Karpas-422 (cell line): ENCODE measurements around the gene SMG6. TPM values are rescaled to one million over a fixed set of nuclear protein-coding genes. Genes with fewer than 3 reads are reported as not detected.

Experiments
- DNase-seq: peaks from one replicate; pipeline ENCODE4 v3.0.0-alpha.2; 2015
- H2AFZ ChIP-seq: fragments of 200-600 bp; sonication (generic); 2 replicates; pipeline ENCODE4 v1.6.1; 2014; ENCODE audit warnings: antibody characterized with exemption, low read length, mixed read lengths
- H3K27ac ChIP-seq: fragments of 200-600 bp; sonication (generic); 2 replicates; pipeline ENCODE4 v1.5.1; 2014; ENCODE audit warnings: mild to moderate bottlenecking, low read length, moderate library complexity
- H3K27me3 ChIP-seq: fragments of 200-600 bp; sonication (generic); 2 replicates; pipeline ENCODE4 v1.6.1; 2014; ENCODE audit warnings: low read length, mixed read lengths
- H3K36me3 ChIP-seq: fragments of 200-600 bp; sonication (generic); 2 replicates; pipeline ENCODE4 v1.6.1; 2014; ENCODE audit warnings: low read length, mixed read lengths; ENCODE audit not compliant: insufficient read depth
- H3K4me1 ChIP-seq: fragments of 200-600 bp; sonication (generic); 2 replicates; pipeline ENCODE4 v1.6.1; 2014; ENCODE audit warnings: mild to moderate bottlenecking, low read length, mixed read lengths
- H3K4me2 ChIP-seq: fragments of 200-600 bp; sonication (generic); 2 replicates; pipeline ENCODE4 v1.6.1; 2014; ENCODE audit warnings: low read length, low read depth, mild to moderate bottlenecking; ENCODE audit not compliant: poor library complexity, severe bottlenecking
- H3K4me3 ChIP-seq: fragments of 200-600 bp; sonication (generic); 2 replicates; pipeline ENCODE4 v1.5.1; 2014; ENCODE audit warnings: mild to moderate bottlenecking, antibody characterized with exemption, low read length, mixed read lengths
- H3K79me2 ChIP-seq: fragments of 200-600 bp; sonication (generic); 2 replicates; pipeline ENCODE4 v1.6.1; 2014; ENCODE audit warnings: mild to moderate bottlenecking, low read length, mixed read lengths
- H3K9ac ChIP-seq: fragments of 200-600 bp; sonication (generic); 2 replicates; pipeline ENCODE4 v1.6.0; 2014; ENCODE audit warnings: low read length
- H3K9me2 ChIP-seq: fragments of 200-600 bp; sonication (generic), shearing (Covaris generic); replicated peaks from 2 replicates; pipeline ENCODE4 v1.6.0; 2014; ENCODE audit warnings: mild to moderate bottlenecking, low read length, moderate library complexity; ENCODE audit not compliant: insufficient read depth
- H3K9me3 ChIP-seq: fragments of 300-700, 200-600 bp; sonication (generic); 2 replicates; pipeline ENCODE4 v1.6.1; 2014; ENCODE audit warnings: low read length, mixed read lengths
- H4K20me1 ChIP-seq: fragments of 200-600 bp; sonication (generic); 2 replicates; pipeline ENCODE4 v1.6.1; 2014; ENCODE audit warnings: mild to moderate bottlenecking, antibody characterized with exemption, low read length, low read depth; ENCODE audit not compliant: insufficient read depth
- total RNA-seq: library from RNA; depleted of rRNA; stranded (reverse); fragments of >200 nt; shearing (Covaris generic); gene quantifications from 2 replicates; pipeline ENCODE4 v1.2.3, GENCODE V29; 2014; ENCODE audit warnings: low replicate concordance

Gene SMG6
- total RNA-seq, 1 experiment from 2014 or later = 10.2 TPM

DNA sequence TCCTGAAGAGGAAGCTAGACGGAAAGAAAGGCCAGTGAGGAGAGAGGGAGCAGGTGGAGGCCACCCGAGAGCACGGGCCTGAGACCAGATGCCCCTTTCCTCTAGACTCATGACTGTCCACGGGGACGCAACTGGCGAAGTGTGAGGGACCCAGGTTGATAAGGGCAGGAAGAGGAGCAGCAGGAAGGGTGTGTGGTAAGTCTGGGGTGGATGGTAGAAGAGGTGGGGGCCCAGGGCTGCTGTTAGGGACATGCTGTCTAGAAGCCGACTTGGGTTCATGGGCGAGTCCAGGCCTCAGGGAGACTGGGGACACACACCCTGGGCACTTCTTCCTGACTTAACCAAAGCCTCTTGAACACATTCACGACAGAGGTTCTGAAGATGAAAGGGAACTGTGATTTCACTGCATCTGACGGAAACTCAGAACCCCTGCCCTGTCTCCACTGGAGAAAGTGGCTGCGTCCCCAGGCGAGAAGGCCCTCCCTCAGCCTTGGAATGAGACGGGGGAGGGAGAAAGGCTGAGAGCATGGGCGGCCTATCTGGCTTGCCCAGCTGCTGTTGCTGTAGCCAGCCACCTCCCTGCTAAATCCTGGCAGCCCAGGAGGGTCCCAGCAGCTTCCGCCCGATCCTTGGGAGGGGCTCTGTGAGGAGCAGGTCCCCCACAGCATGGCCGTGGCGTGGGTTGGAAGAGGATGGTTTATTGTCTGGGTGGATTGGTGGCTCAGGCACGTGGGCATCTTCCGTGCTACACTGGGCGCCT, 242.7 kb downstream of the SMG6 start:
- Histone ChIP-seq H3K27ac (no peak overlapping the region), H3K36me3 (no peaks in the 10 kb centered on the region; the same call in 1 of the 2 replicates), H3K79me2 (no peaks in the 10 kb centered on the region), H3K27me3 (no peaks in the 10 kb centered on the region), H3K9ac (no peak overlapping the region), H3K4me3 (no peak overlapping the region), H3K4me2 (no peak overlapping the region), H3K9me3 (no peaks in the 10 kb centered on the region), H3K4me1 (peaks cover 54% of the 10 kb centered on the region), H3K9me2 (no peaks in the 10 kb centered on the region), H2AFZ (no peak overlapping the region), H4K20me1 (peaks cover 31% of the 10 kb centered on the region; the same call in 1 of the 2 replicates)
- DNase-seq = no peak

DNA sequence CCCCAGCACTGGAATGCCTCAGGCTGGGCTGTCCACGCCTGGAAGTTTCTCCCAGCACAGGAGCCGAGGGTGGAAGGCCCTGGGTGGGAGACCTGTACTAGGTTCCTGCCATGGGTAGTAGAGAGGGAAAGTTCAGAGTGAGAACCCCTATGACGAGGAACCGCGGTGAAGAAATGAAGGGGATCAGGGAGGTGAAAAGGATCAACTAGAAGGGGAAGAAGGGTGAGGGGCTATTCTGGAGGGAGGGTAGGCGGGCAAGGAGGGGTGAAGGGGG, 243.3 kb downstream of the SMG6 start:
- Histone ChIP-seq H3K27me3 (no peaks in the 10 kb centered on the region), H3K9me3 (no peaks in the 10 kb centered on the region), H3K27ac (no peak overlapping the region), H3K9me2 (no peaks in the 10 kb centered on the region), H3K4me3 (no peak overlapping the region), H3K36me3 (no peaks in the 10 kb centered on the region; the same call in 1 of the 2 replicates), H3K79me2 (no peaks in the 10 kb centered on the region), H4K20me1 (peaks cover 31% of the 10 kb centered on the region; the same call in 1 of the 2 replicates), H3K9ac (no peak overlapping the region), H3K4me2 (no peak overlapping the region), H2AFZ (no peak overlapping the region), H3K4me1 (peaks cover 51% of the 10 kb centered on the region)
- DNase-seq = no peak

DNA sequence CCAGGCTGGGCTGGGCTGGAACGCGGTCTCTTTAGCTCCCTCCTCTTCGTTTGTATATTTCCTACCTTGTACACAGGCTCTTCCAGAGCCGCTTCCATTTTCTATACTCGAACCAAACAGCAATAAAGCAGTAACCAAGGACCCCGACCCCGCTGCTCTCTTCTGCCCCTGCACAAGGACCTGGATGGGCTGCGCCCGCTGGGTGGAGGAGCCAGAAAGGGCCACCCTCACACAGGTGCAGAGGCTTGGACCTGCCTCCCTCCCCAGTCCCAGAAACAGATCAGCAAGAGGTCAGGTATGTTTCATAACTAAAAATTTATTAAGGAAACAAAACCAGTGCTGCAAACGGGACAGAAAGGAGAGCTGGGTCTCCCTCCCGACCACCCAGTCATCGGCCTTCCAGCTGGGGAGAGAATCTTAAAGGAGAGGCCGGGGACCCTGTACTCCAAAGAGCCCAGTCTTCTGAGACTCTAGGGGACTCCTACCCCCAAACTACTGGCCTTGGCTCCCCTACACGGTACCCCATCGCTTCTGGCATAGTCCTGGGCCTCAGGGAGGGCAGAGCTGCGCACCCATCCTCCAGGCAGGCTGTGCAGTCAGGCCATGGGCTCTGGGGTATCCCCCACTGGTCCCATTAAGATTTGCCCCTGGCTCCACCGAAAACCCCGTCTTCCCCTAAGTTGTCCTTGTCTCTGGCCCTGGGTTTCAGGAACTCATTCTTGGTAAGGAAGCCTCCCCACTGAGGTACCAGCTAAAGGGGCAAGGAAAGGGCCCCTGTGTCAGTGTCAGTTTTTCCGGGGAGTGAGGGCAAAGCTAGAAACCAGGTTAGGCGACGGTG, 243.8 kb downstream of the SMG6 start:
- Histone ChIP-seq H3K79me2 (no peaks in the 10 kb centered on the region), H3K9me3 (no peaks in the 10 kb centered on the region), H3K4me2 (peak overlapping the region; percentile 75), H3K36me3 (no peaks in the 10 kb centered on the region; the same call in 1 of the 2 replicates), H3K4me3 (no peak overlapping the region), H3K9me2 (no peaks in the 10 kb centered on the region), H4K20me1 (peaks cover 31% of the 10 kb centered on the region; the same call in 1 of the 2 replicates), H3K27me3 (no peaks in the 10 kb centered on the region), H3K27ac (no peak overlapping the region), H2AFZ (no peak overlapping the region), H3K4me1 (peaks cover 50% of the 10 kb centered on the region), H3K9ac (no peak overlapping the region)
- no peak for DNase-seq

DNA sequence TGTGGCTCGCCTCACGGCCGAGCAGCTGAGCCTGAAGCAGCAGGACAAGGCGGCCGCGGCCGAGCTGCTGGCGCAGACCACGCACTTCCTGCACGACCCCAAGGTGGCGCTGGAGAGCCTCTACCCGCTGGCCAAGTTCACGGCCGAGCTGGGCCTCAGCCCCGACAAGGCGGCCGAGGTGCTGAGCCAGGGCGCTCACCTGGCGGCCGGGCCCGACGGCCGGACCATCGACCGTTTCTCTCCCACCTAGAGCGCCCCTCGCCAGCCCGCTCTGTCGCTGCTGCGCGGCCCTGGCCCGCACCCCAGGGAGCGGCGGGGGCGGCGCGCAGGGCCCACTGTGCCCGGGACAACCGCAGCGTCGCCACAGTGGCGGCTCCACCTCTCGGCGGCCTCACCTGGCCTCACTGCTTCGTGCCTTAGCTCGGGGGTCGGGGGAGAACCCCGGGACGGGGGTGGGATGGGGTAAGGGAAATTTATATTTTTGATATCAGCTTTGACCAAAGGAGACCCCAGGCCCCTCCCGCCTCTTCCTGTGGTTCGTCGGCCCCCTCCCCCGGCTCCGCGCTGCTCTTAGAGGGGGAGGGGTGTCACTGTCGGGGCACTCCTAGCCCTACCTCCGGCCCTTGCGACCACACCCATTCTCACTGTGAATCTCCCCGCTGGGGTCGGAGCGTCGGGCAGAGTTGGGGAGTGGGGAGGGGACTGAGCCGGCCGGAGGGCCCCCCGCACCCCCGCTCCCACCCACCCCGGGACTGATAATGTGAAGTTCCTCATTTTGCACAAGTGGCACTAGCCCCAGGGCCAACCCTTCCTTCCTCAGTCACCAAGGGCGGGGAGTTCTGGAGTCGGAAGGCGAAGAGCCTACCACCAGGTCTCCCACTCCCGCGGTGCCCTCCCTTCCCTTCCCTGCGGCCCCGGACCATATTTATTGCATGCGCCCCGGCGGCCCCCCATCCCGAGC, 244.7 kb downstream of the SMG6 start:
- Histone ChIP-seq H2AFZ (no peak overlapping the region; the same call in 1 of the 2 replicates), H3K9me3 (no peaks in the 10 kb centered on the region), H3K27ac (no peak overlapping the region), H3K9me2 (no peaks in the 10 kb centered on the region), H3K79me2 (no peaks in the 10 kb centered on the region), H3K4me3 (peak overlapping the region; percentile 56; the same call in 1 of the 2 replicates), H4K20me1 (peaks cover 31% of the 10 kb centered on the region; the same call in 1 of the 2 replicates), H3K9ac (peak overlapping the region; percentile 47; the same call in 1 of the 2 replicates), H3K36me3 (no peaks in the 10 kb centered on the region; the same call in 1 of the 2 replicates), H3K27me3 (no peaks in the 10 kb centered on the region), H3K4me2 (peak overlapping the region; percentile 75), H3K4me1 (peaks cover 50% of the 10 kb centered on the region)
- peak; percentile 92 for DNase-seq

DNA sequence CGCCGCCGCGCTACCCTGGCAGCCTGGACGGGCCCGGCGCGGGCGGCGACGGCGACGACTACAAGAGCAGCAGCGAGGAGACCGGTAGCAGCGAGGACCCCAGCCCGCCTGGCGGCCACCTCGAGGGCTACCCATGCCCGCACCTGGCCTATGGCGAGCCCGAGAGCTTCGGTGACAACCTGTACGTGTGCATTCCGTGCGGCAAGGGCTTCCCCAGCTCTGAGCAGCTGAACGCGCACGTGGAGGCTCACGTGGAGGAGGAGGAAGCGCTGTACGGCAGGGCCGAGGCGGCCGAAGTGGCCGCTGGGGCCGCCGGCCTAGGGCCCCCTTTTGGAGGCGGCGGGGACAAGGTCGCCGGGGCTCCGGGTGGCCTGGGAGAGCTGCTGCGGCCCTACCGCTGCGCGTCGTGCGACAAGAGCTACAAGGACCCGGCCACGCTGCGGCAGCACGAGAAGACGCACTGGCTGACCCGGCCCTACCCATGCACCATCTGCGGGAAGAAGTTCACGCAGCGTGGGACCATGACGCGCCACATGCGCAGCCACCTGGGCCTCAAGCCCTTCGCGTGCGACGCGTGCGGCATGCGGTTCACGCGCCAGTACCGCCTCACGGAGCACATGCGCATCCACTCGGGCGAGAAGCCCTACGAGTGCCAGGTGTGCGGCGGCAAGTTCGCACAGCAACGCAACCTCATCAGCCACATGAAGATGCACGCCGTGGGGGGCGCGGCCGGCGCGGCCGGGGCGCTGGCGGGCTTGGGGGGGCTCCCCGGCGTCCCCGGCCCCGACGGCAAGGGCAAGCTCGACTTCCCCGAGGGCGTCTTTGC, 245.6 kb downstream of the SMG6 start:
- H4K20me1 ChIP-seq = peaks cover 25% of the 10 kb centered on the region; the same call in 1 of the 2 replicates
- no peak for DNase-seq
- no peak overlapping the region for H2AFZ ChIP-seq
- no peak overlapping the region for H3K27ac ChIP-seq
- no peak overlapping the region for H3K9ac ChIP-seq
- no peaks in the 10 kb centered on the region for H3K9me3 ChIP-seq
- no peaks in the 10 kb centered on the region for H3K27me3 ChIP-seq
- H3K36me3 ChIP-seq = no peaks in the 10 kb centered on the region; the same call in 1 of the 2 replicates
- H3K79me2 ChIP-seq = no peaks in the 10 kb centered on the region
- peaks cover 46% of the 10 kb centered on the region for H3K4me1 ChIP-seq
- peak overlapping the region; percentile 75 for H3K4me2 ChIP-seq
- H3K9me2 ChIP-seq = no peaks in the 10 kb centered on the region
- H3K4me3 ChIP-seq = no peak overlapping the region

DNA sequence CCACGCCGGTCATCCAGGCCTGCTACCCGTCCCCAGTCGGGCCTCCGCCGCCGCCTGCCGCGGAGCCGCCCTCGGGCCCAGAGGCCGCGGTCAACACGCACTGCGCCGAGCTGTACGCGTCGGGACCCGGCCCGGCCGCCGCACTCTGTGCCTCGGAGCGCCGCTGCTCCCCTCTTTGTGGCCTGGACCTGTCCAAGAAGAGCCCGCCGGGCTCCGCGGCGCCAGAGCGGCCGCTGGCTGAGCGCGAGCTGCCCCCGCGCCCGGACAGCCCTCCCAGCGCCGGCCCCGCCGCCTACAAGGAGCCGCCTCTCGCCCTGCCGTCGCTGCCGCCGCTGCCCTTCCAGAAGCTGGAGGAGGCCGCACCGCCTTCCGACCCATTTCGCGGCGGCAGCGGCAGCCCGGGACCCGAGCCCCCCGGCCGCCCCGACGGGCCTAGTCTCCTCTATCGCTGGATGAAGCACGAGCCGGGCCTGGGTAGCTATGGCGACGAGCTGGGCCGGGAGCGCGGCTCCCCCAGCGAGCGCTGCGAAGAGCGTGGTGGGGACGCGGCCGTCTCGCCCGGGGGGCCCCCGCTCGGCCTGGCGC, 246.3 kb downstream of the SMG6 start:
- no peaks in the 10 kb centered on the region; the same call in 1 of the 2 replicates for H3K36me3 ChIP-seq
- peaks cover 25% of the 10 kb centered on the region; the same call in 1 of the 2 replicates for H4K20me1 ChIP-seq
- H3K4me3 ChIP-seq = no peak overlapping the region
- peaks cover 40% of the 10 kb centered on the region for H3K4me1 ChIP-seq
- no peaks in the 10 kb centered on the region for H3K9me2 ChIP-seq
- H3K9me3 ChIP-seq = no peaks in the 10 kb centered on the region
- H3K27ac ChIP-seq = no peak overlapping the region
- no peak for DNase-seq
- no peak overlapping the region for H3K4me2 ChIP-seq
- no peaks in the 10 kb centered on the region for H3K27me3 ChIP-seq
- no peak overlapping the region for H3K9ac ChIP-seq
- H3K79me2 ChIP-seq = no peaks in the 10 kb centered on the region
- no peak overlapping the region for H2AFZ ChIP-seq
